Right renal pelvis (tissue), 4 donors: ENCODE data around the gene PRELID1. TPM values are rescaled to one million over a fixed set of nuclear protein-coding genes. Genes with fewer than 3 reads are reported as not detected.

Experiments
- DNase-seq, 4 donors: peaks; one replicate each; pipeline ENCODE4 v3.0.0-alpha.2; 2013; ENCODE audit warnings: low read depth in 4 of 4, low spot score in 3 of 4, missing footprints in 1 of 4
- polyA plus RNA-seq, 4 donors: library from polyadenylated mRNA; unstranded; fragments of 120-200 nt; gene quantifications; one replicate each; pipeline ENCODE4 v1.2.1, GENCODE V29; 2013; ENCODE audit not compliant: insufficient read length in 4 of 4

PRELID1 gene
- polyA plus RNA-seq, 4 donors = 123 to 153 (median 136) TPM

DNA sequence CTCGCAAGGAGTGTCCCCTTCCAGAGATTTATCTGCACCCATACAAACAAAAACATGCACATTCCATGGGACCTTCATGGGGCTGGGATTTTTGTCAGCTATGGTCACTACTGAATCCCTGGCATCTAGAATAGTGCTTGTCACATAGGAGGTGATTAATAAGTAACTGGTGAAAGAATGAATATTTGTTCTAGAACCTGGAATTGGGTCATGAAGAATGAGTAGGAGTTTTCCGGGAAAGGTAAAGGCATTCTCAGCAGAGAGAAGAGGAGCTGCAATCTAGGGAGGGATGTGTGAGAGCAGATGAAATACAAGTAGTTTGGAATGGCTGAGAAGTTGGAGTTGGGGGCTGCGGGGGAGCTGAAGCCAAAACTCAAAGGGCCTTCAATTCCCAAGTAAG, 50.7 kb downstream of the PRELID1 start:
- no peak for DNase-seq

DNA sequence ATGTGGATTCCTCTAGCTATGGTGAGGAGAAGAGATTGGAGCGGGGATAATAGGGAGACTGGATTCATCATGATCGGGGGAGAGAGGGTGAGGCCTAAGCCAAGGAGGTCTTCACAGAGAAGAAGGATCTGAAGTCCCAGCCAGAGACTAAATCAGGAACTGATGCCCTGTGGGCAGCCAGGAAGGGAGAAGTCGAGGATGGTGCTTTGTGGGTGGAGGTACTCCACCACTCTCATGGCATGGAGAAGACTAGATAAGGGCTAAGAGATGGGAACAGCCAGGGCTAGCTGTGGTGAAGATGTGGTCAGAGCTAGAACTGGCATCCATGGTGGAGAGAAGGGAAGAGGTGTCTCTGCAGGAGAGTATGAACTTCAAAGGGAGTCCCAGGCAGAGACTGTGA, 51.1 kb downstream of the PRELID1 start:
- DNase-seq = no peak

DNA sequence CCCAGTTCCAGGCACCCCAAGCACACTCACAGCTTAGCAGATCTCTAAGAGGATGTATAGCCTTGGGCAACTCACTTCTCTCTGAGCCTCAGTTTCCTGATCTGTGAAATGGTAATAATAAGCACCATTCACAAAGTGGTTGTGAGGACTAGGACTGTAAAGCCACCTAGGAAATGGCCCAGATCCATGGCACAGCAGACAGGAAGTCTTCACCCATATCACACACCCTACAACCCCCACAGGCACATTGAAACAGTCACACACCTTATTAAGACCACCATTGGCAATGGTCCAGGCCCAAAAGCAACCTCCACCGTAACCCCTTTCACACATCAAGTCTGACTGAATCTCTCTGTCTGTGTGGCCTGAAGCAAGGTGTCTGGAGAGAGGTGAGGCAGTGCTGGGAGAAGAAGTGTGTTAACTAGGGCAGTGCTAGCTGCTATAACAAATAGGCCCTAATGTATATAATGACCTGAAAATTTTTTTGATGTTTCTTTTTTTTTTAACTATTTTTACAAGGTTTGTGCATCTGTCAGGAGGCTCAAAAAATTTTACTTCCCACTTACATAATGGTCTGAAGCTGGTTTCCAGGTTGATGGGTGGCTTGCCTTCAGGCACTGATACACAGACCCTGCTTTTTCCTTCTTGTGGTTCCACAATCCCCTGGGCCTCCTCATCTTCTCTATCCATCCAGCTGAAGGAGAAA, 51.7 kb downstream of the PRELID1 start:
- no peak for DNase-seq

DNA sequence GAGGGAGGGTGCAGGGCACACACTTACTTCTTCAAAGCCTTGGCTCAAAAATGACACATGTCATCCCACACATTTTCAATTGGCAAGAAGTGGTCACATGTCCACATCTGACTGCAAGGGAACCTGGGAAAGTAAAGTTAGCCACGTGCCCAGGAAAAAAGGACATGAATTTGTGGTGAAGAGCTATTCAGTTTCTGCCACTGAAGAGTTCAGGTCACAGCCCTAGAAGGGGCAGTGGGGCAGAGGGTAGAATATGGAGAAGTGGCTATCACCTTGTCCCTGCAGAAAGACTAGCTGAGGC, 52.2 kb downstream of the PRELID1 start:
- DNase-seq = no peak

Other genes with a start within 250 kb of the PRELID1 start
- gene FGFR4, start 216.9 kb upstream of the PRELID1 start, polyA plus RNA-seq = 10 to 100 TPM; 61.5 to 93.3 (median 63.3) TPM
- gene NSD1, start 170.0 kb upstream of the PRELID1 start, polyA plus RNA-seq = 10 to 100 TPM; 60.5 to 67.0 (median 64.6) TPM
- 10 to 100 TPM; 24.8 to 38.2 (median 27.3) TPM for gene RAB24, start 80 bp upstream of the PRELID1 start, polyA plus RNA-seq
- 10 to 100 TPM; 13.7 to 23.2 (median 14.5) TPM for gene MXD3, start 8.1 kb downstream of the PRELID1 start, polyA plus RNA-seq
- gene LMAN2, start 47.9 kb downstream of the PRELID1 start, polyA plus RNA-seq = 100 to 1,000 TPM; 114 to 166 (median 126) TPM
- 10 to 100 TPM; 11.9 to 18.7 (median 15.3) TPM for gene RGS14, start 54.1 kb downstream of the PRELID1 start, polyA plus RNA-seq
- gene SLC34A1, start 80.6 kb downstream of the PRELID1 start, polyA plus RNA-seq = 100 to 1,000 TPM; 134 to 198 (median 174) TPM
- gene PFN3, start 96.9 kb downstream of the PRELID1 start, polyA plus RNA-seq = 1 to 10 TPM in 3 of 4 donors, under 1 TPM in 1; 0.50 to 2.2 (median 1.1) TPM
- gene F12, start 105.8 kb downstream of the PRELID1 start, polyA plus RNA-seq = 10 to 100 TPM in 1 of 4 donors, 1 to 10 TPM in 3; 4.6 to 11.3 (median 5.8) TPM
- 10 to 100 TPM; 20.4 to 29.2 (median 23.0) TPM for gene GRK6, start 122.9 kb downstream of the PRELID1 start, polyA plus RNA-seq
- gene PRR7, start 143.0 kb downstream of the PRELID1 start, polyA plus RNA-seq = 1 to 10 TPM in 3 of 4 donors, under 1 TPM in 1; 0.83 to 3.8 (median 1.2) TPM
- 100 to 1,000 TPM; 169 to 203 (median 179) TPM for gene DBN1, start 169.8 kb downstream of the PRELID1 start, polyA plus RNA-seq
- gene PDLIM7, start 193.8 kb downstream of the PRELID1 start, polyA plus RNA-seq = 100 to 1,000 TPM in 2 of 4 donors, 10 to 100 TPM in 2; 82.9 to 129 (median 96.9) TPM
- 1 to 10 TPM; 3.6 to 6.3 (median 4.8) TPM for gene DOK3, start 206.0 kb downstream of the PRELID1 start, polyA plus RNA-seq
- 10 to 100 TPM; 85.1 to 97.1 (median 91.8) TPM for gene DDX41, start 213.2 kb downstream of the PRELID1 start, polyA plus RNA-seq